Activated CD4-positive, alpha-beta T cell treated with anti-CD3 and anti-CD28 coated beads for 36 hours (primary cell): ENCODE results near the gene CREG1. TPM values are rescaled to one million over a fixed set of nuclear protein-coding genes. Genes with fewer than 3 reads are reported as not detected.

ENCODE experiments used
- ATAC-seq: fragments of 200-7000 bp; cut with Tn5 transposase; one replicate; pipeline ENCODE4 v1.10.0; 2021; ENCODE audit warnings: mild to moderate bottlenecking, moderate library complexity
- CTCF ChIA-PET: fragments of 350-600 bp; sonication (Branson Sonifier 250); formaldehyde crosslinking; loops from one replicate; lab custom pipeline; 2021; ENCODE audit warnings: antibody characterized with exemption; lab: Charles Lee
- POLR2A ChIA-PET: fragments of 350-600 bp; sonication (Branson Sonifier 250); formaldehyde crosslinking; loops from one replicate; lab custom pipeline; 2021; ENCODE audit warnings: antibody characterized with exemption, inconsistent platforms; lab: Charles Lee
- DNase-seq: peaks from one replicate; pipeline ENCODE4 v3.0.0-alpha.2; 2020
- H3K27ac Mint-ChIP-seq: one replicate; pipeline ENCODE4 v1.8.0; 2021; ENCODE audit warnings: mixed read lengths
- H3K27me3 Mint-ChIP-seq: one replicate; pipeline ENCODE4 v1.8.0; 2021; ENCODE audit warnings: mixed read lengths
- H3K36me3 Mint-ChIP-seq: one replicate; pipeline ENCODE4 v1.8.0; 2021; ENCODE audit warnings: low read depth, mixed read lengths
- H3K4me1 Mint-ChIP-seq: one replicate; pipeline ENCODE4 v1.8.0; 2021; ENCODE audit warnings: mixed read lengths
- H3K4me3 Mint-ChIP-seq: one replicate; pipeline ENCODE4 v1.8.0; 2021; ENCODE audit warnings: mild to moderate bottlenecking, moderate library complexity, mixed read lengths
- H3K9me3 Mint-ChIP-seq: one replicate; pipeline ENCODE4 v1.8.0; 2021; ENCODE audit warnings: low read depth, mixed read lengths
- intact Hi-C, 2 experiments: fragments of 100-400 bp; cut with DNase I in 1 of 2; cut with micrococcal nuclease in 1 of 2; formaldehyde crosslinking; loops; one replicate each; pipeline versions ENCODE4 v1.14.2 to v1.15.1; 2022 to 2024; cut with DNase I, micrococcal nuclease
- total RNA-seq, 2 experiments: library from RNA; stranded (reverse); gene quantifications; one replicate each; pipeline ENCODE4 v1.2.3, GENCODE V29; 2021

The CREG1 gene
- total RNA-seq, 2 experiments from 2014 or later = 8.8 to 9.4 TPM

DNA sequence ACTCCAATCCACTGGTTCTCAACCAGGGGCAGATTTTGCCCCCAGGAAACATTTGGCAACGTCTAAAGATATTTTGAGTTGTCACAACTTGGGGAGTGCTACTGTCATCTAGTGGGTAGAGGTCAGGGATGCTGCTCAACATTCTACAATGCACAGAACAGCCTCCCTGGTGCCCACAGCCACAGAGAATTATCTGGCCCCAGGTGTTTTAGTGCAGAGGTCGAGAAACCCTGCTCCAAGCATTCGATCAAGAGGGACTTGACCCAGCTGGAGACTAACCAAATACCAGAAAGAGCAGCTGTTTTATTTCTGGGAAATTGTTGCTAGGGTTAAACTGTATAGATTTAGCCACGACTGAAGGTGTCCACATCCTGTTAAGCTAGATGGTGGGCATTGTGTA lies 54.5 kb downstream of the CREG1 start:
- no peaks in the 10 kb centered on the region for H3K9me3 Mint-ChIP-seq
- intact Hi-C loops = loop anchor here in 1 of 2 experiments (1.0 kb wide), 1 partner anchor 43 kb away; no protein-coding TSS in a partner anchor
- H3K4me1 Mint-ChIP-seq = peaks cover 99% of the 10 kb centered on the region

DNA sequence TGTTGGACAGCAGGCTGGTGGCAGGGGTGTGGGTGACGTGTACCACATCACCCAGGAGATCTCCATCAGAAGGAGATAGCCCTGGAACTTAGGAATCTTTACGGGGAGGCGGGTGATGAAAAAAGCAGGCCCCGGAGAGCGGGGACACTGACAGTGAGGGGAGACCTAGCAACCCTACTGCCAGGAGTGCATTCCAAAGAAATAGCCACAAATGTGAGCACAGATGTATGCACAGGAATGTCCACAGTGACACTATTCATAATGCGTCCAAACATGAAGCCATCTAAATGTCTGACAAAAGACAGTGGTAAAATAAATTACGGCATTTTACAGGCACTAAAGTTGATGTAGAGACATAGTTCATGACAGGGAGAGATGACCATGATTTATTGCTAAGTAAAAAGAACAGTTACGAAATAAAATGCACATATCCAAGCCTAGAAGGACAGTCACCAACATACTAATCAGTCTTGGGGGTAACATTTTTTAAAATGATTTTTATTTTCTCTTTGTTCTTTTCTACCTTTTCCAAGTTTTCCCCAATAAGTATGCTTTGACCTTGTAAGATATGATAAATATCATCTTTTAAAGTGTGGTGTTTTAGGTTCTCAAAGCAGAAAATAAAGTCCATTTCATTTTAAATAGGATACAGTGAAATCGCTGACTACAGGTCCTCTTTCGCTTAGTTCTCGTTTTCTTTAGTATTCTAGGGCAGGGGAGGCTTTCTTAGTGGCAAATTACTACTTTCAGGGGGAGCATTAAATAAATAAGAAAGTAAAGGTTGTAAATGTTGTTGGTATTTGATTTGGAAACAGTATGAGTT lies 56.6 kb downstream of the CREG1 start:
- Mint-ChIP-seq H3K4me1 (peaks cover 98% of the 10 kb centered on the region), H3K27me3 (no peaks in the 10 kb centered on the region), H3K9me3 (no peaks in the 10 kb centered on the region), H3K36me3 (peaks cover 56% of the 10 kb centered on the region), H3K27ac (peak overlapping the region; percentile 55), H3K4me3 (no peak overlapping the region)
- POLR2A ChIA-PET = interaction anchor here (1.4 to 6.3 kb wide), 2 partner anchors 20 to 41 kb away, joined by 4 to 57 read pairs; partner anchors contain the start of gene CD247
- intact Hi-C loops = no loop called here
- CTCF ChIA-PET = interaction anchor here (0.9 to 5.6 kb wide), 5 partner anchors 13 to 44 kb away, joined by 3 to 62 read pairs (median 3); partner anchors contain the start of gene CD247
- no peak for DNase-seq
- no peak for ATAC-seq

More for the DNA sequence above, 54.5 kb downstream of the CREG1 start:
- DNase-seq (peak; percentile 26), ATAC-seq (peak; percentile 7)
- Mint-ChIP-seq H3K36me3 (peaks cover 69% of the 10 kb centered on the region), H3K27ac (peak overlapping the region; percentile 95), H3K27me3 (no peaks in the 10 kb centered on the region), H3K4me3 (peak overlapping the region; percentile 42)
- CTCF ChIA-PET = interaction anchor here (0.7 to 5.6 kb wide), 11 partner anchors 9 to 58 kb away, joined by 3 to 62 read pairs (median 7); partner anchors contain the start of gene CD247
- POLR2A ChIA-PET = interaction anchor here (1.1 to 6.3 kb wide), 6 partner anchors 10 to 279 kb away, joined by 4 to 57 read pairs (median 8); partner anchors contain the start of genes CD247 and CREG1

GRCh38 chr1:167493372-167493771 lies 60.2 kb downstream of the CREG1 start:
- ChIA-PET CTCF (interaction anchor here (0.8 to 1.6 kb wide), 8 partner anchors 17 to 64 kb away, joined by 3 to 6 read pairs (median 3); no protein-coding TSS in a partner anchor), POLR2A (interaction anchor here (0.7 kb wide), 1 partner anchor 46 kb away, joined by 4 read pairs; no protein-coding TSS in a partner anchor)
- Mint-ChIP-seq H3K9me3 (no peaks in the 10 kb centered on the region), H3K27me3 (no peaks in the 10 kb centered on the region), H3K27ac (peak overlapping the region; percentile 93), H3K4me1 (peaks cover 96% of the 10 kb centered on the region), H3K4me3 (peak overlapping the region; percentile 55), H3K36me3 (peaks cover 61% of the 10 kb centered on the region)
- intact Hi-C loops = loop anchor here in 1 of 2 experiments (2.0 kb wide), 1 partner anchor 47 kb away; no protein-coding TSS in a partner anchor
- ATAC-seq = no peak
- no peak for DNase-seq

DNA sequence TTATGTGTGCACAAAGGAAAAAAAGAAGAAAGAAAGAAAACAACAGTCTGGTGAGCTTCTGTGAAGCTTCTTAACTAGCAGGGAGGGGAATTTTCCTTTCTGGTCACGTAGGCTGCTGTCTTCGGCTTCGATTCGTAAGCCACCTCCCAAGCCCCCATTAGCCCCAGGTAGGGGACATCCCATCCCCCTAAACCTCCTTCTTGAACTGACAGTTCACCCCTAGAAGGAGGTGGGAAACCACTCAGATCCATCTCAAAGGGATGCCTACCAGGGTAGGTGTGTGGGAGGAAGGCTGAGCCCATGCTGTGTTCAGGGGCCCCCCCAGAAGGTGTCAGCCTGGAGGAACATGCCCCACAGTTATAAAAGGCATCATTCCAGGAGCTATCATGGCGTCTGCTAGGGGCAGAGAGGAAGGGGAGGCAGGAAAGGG lies 61.1 kb downstream of the CREG1 start:
- H3K27ac Mint-ChIP-seq = peak overlapping the region; percentile 92
- H3K27me3 Mint-ChIP-seq = no peaks in the 10 kb centered on the region
- CTCF ChIA-PET = interaction anchor here (0.5 to 1.5 kb wide), 7 partner anchors 8 to 396 kb away, joined by 3 to 6 read pairs (median 3); partner anchors contain the start of gene CREG1
- H3K36me3 Mint-ChIP-seq = peaks cover 59% of the 10 kb centered on the region
- POLR2A ChIA-PET = interaction anchor here (1.0 to 1.3 kb wide), 3 partner anchors 8 to 38 kb away, joined by 4 to 7 read pairs (median 4); no protein-coding TSS in a partner anchor
- H3K4me1 Mint-ChIP-seq = peaks cover 96% of the 10 kb centered on the region
- peak overlapping the region; percentile 55 for H3K4me3 Mint-ChIP-seq
- peak; percentile 66 for ATAC-seq
- intact Hi-C loops = loop anchor here (1.0 to 2.0 kb wide), 6 partner anchors 8 to 46 kb away; no protein-coding TSS in a partner anchor
- H3K9me3 Mint-ChIP-seq = no peaks in the 10 kb centered on the region
- DNase-seq = peak; percentile 72

DNA sequence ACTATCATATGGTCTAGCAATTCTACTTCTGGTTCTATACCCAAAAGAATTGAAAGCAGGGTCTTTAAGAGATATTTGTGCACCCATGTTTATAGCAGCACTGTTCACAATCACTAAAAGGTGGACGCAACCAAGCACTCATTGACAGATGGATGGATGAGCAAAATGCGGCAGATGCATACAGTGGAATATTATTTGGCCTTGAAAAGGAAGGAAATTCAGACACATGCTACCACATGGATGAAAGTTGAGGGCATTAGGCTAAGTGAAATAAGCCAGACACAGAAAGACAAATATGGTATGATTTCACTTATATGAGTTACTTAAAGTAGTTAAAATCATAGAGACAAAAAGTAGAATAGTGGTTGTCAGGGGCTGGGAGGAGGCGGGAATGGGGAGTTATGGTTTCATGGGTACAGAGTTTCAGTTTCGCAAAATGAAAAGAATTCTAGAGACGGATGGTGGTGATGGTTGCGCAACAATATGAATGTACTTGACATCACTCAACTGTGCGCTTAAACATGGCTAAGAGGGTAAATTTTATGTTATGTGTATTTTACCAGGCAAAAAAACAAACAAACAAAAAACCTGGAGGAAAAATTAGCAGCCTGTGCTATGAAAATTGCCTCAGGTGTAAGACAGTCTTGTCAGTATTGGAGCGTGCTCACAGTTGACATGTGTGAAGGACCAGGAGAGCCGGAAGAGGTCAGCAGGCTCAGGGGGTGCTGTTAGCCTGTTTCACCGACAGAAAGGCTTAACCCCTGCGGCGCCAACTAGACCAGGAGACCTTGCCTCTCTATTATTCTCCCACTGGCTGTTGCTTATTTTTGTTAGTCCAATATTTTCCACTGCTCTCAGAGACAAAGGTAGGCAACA lies 61.7 kb downstream of the CREG1 start:
- peak; percentile 66 for DNase-seq
- ChIA-PET POLR2A (interaction anchor here (1.0 to 1.7 kb wide), 5 partner anchors 9 to 44 kb away, joined by 3 to 7 read pairs (median 4); no protein-coding TSS in a partner anchor), CTCF (interaction anchor here (0.5 to 2.1 kb wide), 5 partner anchors 8 to 62 kb away, joined by 3 to 7 read pairs (median 5); partner anchors contain the start of gene CREG1)
- intact Hi-C loops = loop anchor here (1.0 to 2.0 kb wide), 6 partner anchors 8 to 45 kb away; no protein-coding TSS in a partner anchor
- peak overlapping the region; percentile 92 for H3K27ac Mint-ChIP-seq
- peak overlapping the region; percentile 55 for H3K4me3 Mint-ChIP-seq
- peaks cover 57% of the 10 kb centered on the region for H3K36me3 Mint-ChIP-seq
- no peaks in the 10 kb centered on the region for H3K27me3 Mint-ChIP-seq
- peaks cover 96% of the 10 kb centered on the region for H3K4me1 Mint-ChIP-seq
- ATAC-seq = peak; percentile 41
- H3K9me3 Mint-ChIP-seq = no peaks in the 10 kb centered on the region

Other genes starting within 250 kb of the CREG1 start
- 100 to 1,000 TPM; 149 TPM for gene CD247, start 35.2 kb downstream of the CREG1 start, total RNA-seq
- gene RCSD1, start 76.5 kb upstream of the CREG1 start, total RNA-seq = 10 to 100 TPM; 59.9 to 62.0 TPM
- 10 to 100 TPM; 22.3 to 23.0 TPM for gene MPZL1, start 168.2 kb upstream of the CREG1 start, total RNA-seq